Trophoblast cell (in vitro differentiated cells and primary cell): ENCODE data around the gene C20orf144.

Experiments used
- DNase-seq, 2 donors: peaks; one replicate each; pipeline ENCODE4 v3.0.0-alpha.2; 2016
- H2AFZ ChIP-seq: 2 replicates; pipeline ENCODE4 v1.6.1; 2013; ENCODE audit warnings: low read length, moderate library complexity, mild to moderate bottlenecking; ENCODE audit not compliant: insufficient read depth, poor library complexity
- H2AK5ac ChIP-seq: 2 replicates; pipeline ENCODE4 v1.6.1; 2013; ENCODE audit warnings: mild to moderate bottlenecking, low read length
- H2BK120ac ChIP-seq: 2 replicates; pipeline ENCODE4 v1.6.1; 2013; ENCODE audit warnings: low read length, mild to moderate bottlenecking, moderate library complexity; ENCODE audit not compliant: insufficient read depth, poor library complexity
- H2BK12ac ChIP-seq: 2 replicates; pipeline ENCODE4 v1.6.1; 2013; ENCODE audit warnings: mild to moderate bottlenecking, low read length, moderate library complexity
- H2BK5ac ChIP-seq: 2 replicates; pipeline ENCODE4 v1.6.1; 2013; ENCODE audit warnings: low read length, low read depth, moderate library complexity, mild to moderate bottlenecking; ENCODE audit not compliant: poor library complexity
- H3K14ac ChIP-seq: 2 replicates; pipeline ENCODE4 v1.6.1; 2013; ENCODE audit warnings: mild to moderate bottlenecking, low read length
- H3K18ac ChIP-seq: 2 replicates; pipeline ENCODE4 v1.6.1; 2013; ENCODE audit warnings: mild to moderate bottlenecking, low read length
- H3K23ac ChIP-seq: 2 replicates; pipeline ENCODE4 v1.6.1; 2013; ENCODE audit warnings: low read length
- H3K27ac ChIP-seq: 2 replicates; pipeline ENCODE4 v1.5.1; 2013; ENCODE audit warnings: low read depth, mild to moderate bottlenecking, inconsistent platforms, low read length, moderate library complexity
- H3K27me3 ChIP-seq: 2 replicates; pipeline ENCODE4 v1.6.1; 2013; ENCODE audit warnings: inconsistent platforms, mild to moderate bottlenecking, low read length, moderate library complexity; ENCODE audit not compliant: insufficient read depth
- H3K36me3 ChIP-seq, 2 experiments: 1 replicate in 1 of 2; 2 replicates in 1 of 2; pipeline ENCODE4 v1.6.1; 2013; ENCODE audit warnings: low read length in 2 of 2, mild to moderate bottlenecking in 2 of 2, moderate library complexity in 1 of 2; ENCODE audit not compliant: insufficient read depth in 2 of 2, control insufficient read depth in 1 of 2
- H3K4ac ChIP-seq: 2 replicates; pipeline ENCODE4 v1.6.1; 2013; ENCODE audit warnings: low read depth, mild to moderate bottlenecking, low read length, moderate library complexity
- H3K4me1 ChIP-seq, 2 experiments: 1 replicate in 1 of 2; 2 replicates in 1 of 2; pipeline ENCODE4 v1.6.1; 2013; ENCODE audit warnings: low read length in 2 of 2, mild to moderate bottlenecking in 2 of 2, moderate library complexity in 1 of 2; ENCODE audit not compliant: insufficient read depth in 2 of 2, control insufficient read depth in 1 of 2
- H3K4me2 ChIP-seq: 2 replicates; pipeline ENCODE4 v1.6.1; 2013; ENCODE audit warnings: inconsistent platforms, mild to moderate bottlenecking, low read length, moderate library complexity
- H3K4me3 ChIP-seq: 2 replicates; pipeline ENCODE4 v1.5.1; 2013; ENCODE audit warnings: mild to moderate bottlenecking, low read depth, low read length, inconsistent platforms
- H3K79me1 ChIP-seq: one replicate; pipeline ENCODE4 v1.6.1; 2013; ENCODE audit warnings: low read length
- H3K79me2 ChIP-seq: 2 replicates; pipeline ENCODE4 v1.6.1; 2013; ENCODE audit warnings: low read length, mild to moderate bottlenecking; ENCODE audit not compliant: control insufficient read depth, insufficient read depth, poor library complexity
- H3K9ac ChIP-seq: 2 replicates; pipeline ENCODE4 v1.6.1; 2013; ENCODE audit warnings: mild to moderate bottlenecking, low read length
- H3K9me3 ChIP-seq: 2 replicates; pipeline ENCODE4 v1.6.1; 2013; ENCODE audit warnings: low read depth, mild to moderate bottlenecking, control low read depth, inconsistent platforms, low read length; ENCODE audit not compliant: insufficient read depth
- H4K12ac ChIP-seq: 2 replicates; pipeline ENCODE4 v1.6.1; 2013; ENCODE audit warnings: low read depth, mild to moderate bottlenecking, low read length, moderate library complexity
- H4K8ac ChIP-seq: 2 replicates; pipeline ENCODE4 v1.6.1; 2013; ENCODE audit warnings: low read depth, mild to moderate bottlenecking, low read length, moderate library complexity
- H4K91ac ChIP-seq: one replicate; pipeline ENCODE4 v1.6.1; 2013; ENCODE audit warnings: low read depth, mild to moderate bottlenecking, low read length, moderate library complexity
- WGBS: extraction: QIAGEN DNeasy Blood & Tissue Kit; methylation state at CpG from one replicate; pipeline ENCODE4 v1.1.7; 2013; ENCODE audit warnings: missing lambda C conversion rate; ENCODE audit not compliant: insufficient read length, insufficient coverage; ENCODE audit errors: extremely low coverage; 5-methylcytosine and 5-hydroxymethylcytosine counted together

C20orf144 gene

DNA sequence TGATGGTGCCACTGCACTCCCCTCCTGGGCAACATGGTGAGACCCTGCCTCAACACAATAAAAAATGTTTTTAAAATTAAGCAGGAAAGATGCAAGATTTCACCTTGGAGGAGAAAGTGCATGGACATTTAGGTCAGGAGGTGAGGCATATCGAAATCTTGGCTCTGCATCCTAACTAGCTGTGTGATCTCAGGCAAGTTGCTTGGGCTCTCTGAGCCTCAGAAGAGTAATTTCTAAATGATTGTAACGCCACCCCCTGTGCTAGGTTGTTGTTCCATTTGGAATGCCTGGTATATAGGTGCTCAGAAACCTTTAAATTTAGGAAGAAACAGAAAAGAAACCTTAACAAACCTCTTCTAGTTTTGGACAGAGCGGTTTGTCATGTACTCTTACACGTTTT lies 35.9 kb upstream of the C20orf144 start:
- WGBS, result no CpG with 5 or more reads among the region's 4 CpGs
- Histone ChIP-seq H2AFZ (no peak overlapping the region), H3K23ac (no peak overlapping the region), H3K9me3 (no peaks in the 10 kb centered on the region), H3K4ac (no peak overlapping the region), H3K4me2 (no peak overlapping the region), H4K12ac (no peak overlapping the region), H3K79me2 (no peaks in the 10 kb centered on the region), H3K36me3 (peaks cover 15 to 24% of the 10 kb centered on the region in 2 experiments), H3K14ac (no peak overlapping the region), H3K4me1 (no peaks in the 10 kb centered on the region), H3K9ac (no peak overlapping the region), H3K79me1 (no peaks in the 10 kb centered on the region), H4K8ac (no peak overlapping the region), H4K91ac (no peak overlapping the region), H2BK120ac (no peak overlapping the region), H3K27me3 (no peaks in the 10 kb centered on the region), H3K27ac (no peak overlapping the region), H2BK12ac (no peak overlapping the region), H3K18ac (no peak overlapping the region), H3K4me3 (no peak overlapping the region), H2BK5ac (no peak overlapping the region), H2AK5ac (no peak overlapping the region)
- no peak for DNase-seq

DNA sequence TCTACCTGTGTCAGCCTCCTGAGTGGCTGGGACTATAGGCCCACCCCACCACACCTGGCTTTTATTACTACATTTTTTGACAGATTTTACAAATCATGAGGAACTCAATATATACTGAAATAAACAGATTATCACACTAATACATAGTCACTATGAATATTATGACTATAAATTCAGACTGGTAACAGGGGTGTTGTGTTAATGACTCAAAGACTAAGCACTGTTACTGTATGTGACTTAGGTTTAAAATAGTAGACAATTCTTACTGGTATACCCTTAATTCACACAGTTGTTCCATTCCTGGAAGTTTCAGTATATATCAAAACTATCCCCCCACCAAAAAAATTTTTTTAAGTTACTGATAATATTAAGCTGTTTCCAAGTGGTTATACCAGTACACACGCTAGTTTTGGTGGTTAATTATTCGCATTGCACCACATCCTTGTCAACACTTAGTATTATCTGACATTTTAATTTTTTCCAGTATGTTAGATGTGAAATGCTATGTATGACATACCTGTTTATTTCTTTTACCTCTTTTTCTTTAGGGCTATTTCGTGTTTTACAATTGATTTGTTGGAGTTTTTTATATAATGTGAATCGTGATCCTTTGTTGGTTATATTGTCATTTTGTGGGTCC lies 34.4 kb upstream of the C20orf144 start:
- Histone ChIP-seq H4K8ac (no peak overlapping the region), H3K36me3 (peaks cover 15 to 27% of the 10 kb centered on the region in 2 experiments), H3K4me2 (no peak overlapping the region), H3K27ac (no peak overlapping the region), H4K91ac (no peak overlapping the region), H2BK12ac (no peak overlapping the region), H4K12ac (no peak overlapping the region), H3K4ac (no peak overlapping the region), H2AK5ac (no peak overlapping the region), H3K79me1 (no peaks in the 10 kb centered on the region), H3K4me1 (no peaks in the 10 kb centered on the region), H3K23ac (no peak overlapping the region), H3K14ac (no peak overlapping the region), H2AFZ (no peak overlapping the region), H2BK120ac (no peak overlapping the region), H2BK5ac (no peak overlapping the region), H3K9ac (no peak overlapping the region), H3K9me3 (no peaks in the 10 kb centered on the region), H3K27me3 (no peaks in the 10 kb centered on the region), H3K18ac (no peak overlapping the region), H3K4me3 (no peak overlapping the region), H3K79me2 (no peaks in the 10 kb centered on the region)
- no peak for DNase-seq
- WGBS, result no CpG with 5 or more reads among the region's 4 CpGs

DNA sequence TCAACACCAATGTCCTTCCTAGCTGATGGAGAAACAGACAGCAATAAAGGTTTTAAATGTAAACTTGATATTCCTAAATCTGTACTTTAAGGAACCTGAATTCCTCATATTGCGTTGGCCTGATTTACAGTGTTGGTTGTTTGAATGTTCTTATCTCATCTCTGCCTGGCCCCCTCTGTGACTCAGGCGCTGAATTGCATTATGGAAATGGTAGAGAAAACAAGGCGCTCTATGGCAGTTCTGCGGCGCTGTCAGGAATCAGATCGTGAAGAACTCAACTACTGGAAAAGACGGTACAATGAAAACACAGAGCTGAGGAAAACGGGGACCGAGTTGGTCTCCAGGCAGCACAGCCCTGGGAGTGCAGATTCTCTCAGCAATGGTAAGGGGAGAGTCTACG lies 32.6 kb upstream of the C20orf144 start:
- Histone ChIP-seq H2AFZ (no peak overlapping the region), H4K8ac (no peak overlapping the region), H2BK12ac (no peak overlapping the region), H3K79me1 (no peaks in the 10 kb centered on the region), H3K27me3 (no peaks in the 10 kb centered on the region), H2AK5ac (no peak overlapping the region), H3K14ac (no peak overlapping the region), H3K9me3 (no peaks in the 10 kb centered on the region), H3K36me3 (peaks cover 14 to 26% of the 10 kb centered on the region in 2 experiments), H3K4me3 (no peak overlapping the region), H4K91ac (no peak overlapping the region), H3K4me2 (no peak overlapping the region), H3K18ac (no peak overlapping the region), H3K23ac (no peak overlapping the region), H3K27ac (no peak overlapping the region), H2BK5ac (no peak overlapping the region), H2BK120ac (no peak overlapping the region), H3K4me1 (no peaks in the 10 kb centered on the region), H3K9ac (no peak overlapping the region), H4K12ac (no peak overlapping the region), H3K4ac (no peak overlapping the region), H3K79me2 (no peaks in the 10 kb centered on the region)
- no CpG with 5 or more reads among the region's 10 CpGs for WGBS
- DNase-seq, result no peak

DNA sequence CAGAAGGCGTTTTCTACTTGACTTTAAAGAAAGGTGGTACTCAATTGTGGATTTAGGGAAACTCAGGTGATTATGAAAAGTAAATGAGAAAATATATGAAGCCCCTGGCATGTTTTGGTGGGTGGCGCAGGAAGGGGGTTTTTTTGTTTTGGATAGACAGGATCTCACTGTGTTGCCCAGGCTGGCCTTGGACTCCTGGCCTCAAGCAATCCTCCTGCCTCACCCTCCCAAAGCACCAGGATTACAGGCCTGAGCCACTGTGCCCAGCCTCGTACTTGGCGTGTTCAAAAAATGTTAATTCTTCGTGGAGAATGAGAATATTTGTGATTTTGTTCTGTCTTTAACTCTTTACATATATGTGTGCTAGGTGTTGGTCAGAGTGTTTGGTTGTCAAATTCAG lies 32.1 kb upstream of the C20orf144 start:
- no peak overlapping the region for H2AFZ ChIP-seq
- H3K27me3 ChIP-seq, result no peaks in the 10 kb centered on the region
- no peak overlapping the region for H3K14ac ChIP-seq
- no peaks in the 10 kb centered on the region for H3K79me1 ChIP-seq
- WGBS, result no CpG with 5 or more reads among the region's 5 CpGs
- H3K4ac ChIP-seq, result no peak overlapping the region
- H3K23ac ChIP-seq, result no peak overlapping the region
- H2BK5ac ChIP-seq, result no peak overlapping the region
- H4K8ac ChIP-seq, result no peak overlapping the region
- no peaks in the 10 kb centered on the region for H3K79me2 ChIP-seq
- no peak overlapping the region for H3K4me3 ChIP-seq
- H2BK12ac ChIP-seq, result no peak overlapping the region
- H3K4me2 ChIP-seq, result no peak overlapping the region
- no peak overlapping the region for H2AK5ac ChIP-seq
- no peak overlapping the region for H3K18ac ChIP-seq
- H3K9ac ChIP-seq, result no peak overlapping the region
- no peak overlapping the region for H3K27ac ChIP-seq
- H3K9me3 ChIP-seq, result no peaks in the 10 kb centered on the region
- no peaks in the 10 kb centered on the region for H3K4me1 ChIP-seq
- H4K12ac ChIP-seq, result no peak overlapping the region
- H4K91ac ChIP-seq, result no peak overlapping the region
- no peak for DNase-seq
- no peak overlapping the region for H2BK120ac ChIP-seq
- H3K36me3 ChIP-seq, result peaks cover 14 to 23% of the 10 kb centered on the region in 2 experiments
